ENCODE measurements around the gene PHF12.

The PHF12 gene

GRCh38 chr17:28975031-28975430 is 23.7 kb upstream of the PHF12 start:
- Histone ChIP-seq H3K4me2 (ENCODE audit: insufficient read depth, low read length) (no peak overlapping the region), H3K27ac (ENCODE audit: low read length) (no peak overlapping the region), H3K36me3 (ENCODE audit: insufficient read depth, low read length) (no peaks in the 10 kb centered on the region), H2AFZ (ENCODE audit: low read depth, low read length) (no peak overlapping the region), H4K20me1 (ENCODE audit: insufficient read depth, low read length) (no peaks in the 10 kb centered on the region), H3K9ac (ENCODE audit: low read depth, low read length) (no peak overlapping the region), H3K4me3 (ENCODE audit: low read depth in 1 of 2, low read length in 2 of 2) (no peak overlapping the region), H3K27me3 (ENCODE audit: insufficient read depth, low read length, poor library complexity) (peaks cover 11% of the 10 kb centered on the region), H3K4me1 (ENCODE audit: insufficient read depth, low read length) (no peaks in the 10 kb centered on the region), H3K79me2 (ENCODE audit: insufficient read depth, low read length) (no peaks in the 10 kb centered on the region), H3K9me3 (ENCODE audit: insufficient read depth, low read length, severe bottlenecking) (no peaks in the 10 kb centered on the region)
- no peak for ATAC-seq (ENCODE audit: insufficient read depth, low read depth)
- no peak for DNase-seq
- TF ChIP-seq EZH2 (IDR thresholded peaks at IDR 0.05; ENCODE audit: borderline replicate concordance, low read depth, low read length, severe bottlenecking) (no peak), CTCF (IDR thresholded peaks at IDR 0.05; ENCODE audit: borderline replicate concordance, extremely low read depth, low read length, poor library complexity, severe bottlenecking) (no peak)

DNA sequence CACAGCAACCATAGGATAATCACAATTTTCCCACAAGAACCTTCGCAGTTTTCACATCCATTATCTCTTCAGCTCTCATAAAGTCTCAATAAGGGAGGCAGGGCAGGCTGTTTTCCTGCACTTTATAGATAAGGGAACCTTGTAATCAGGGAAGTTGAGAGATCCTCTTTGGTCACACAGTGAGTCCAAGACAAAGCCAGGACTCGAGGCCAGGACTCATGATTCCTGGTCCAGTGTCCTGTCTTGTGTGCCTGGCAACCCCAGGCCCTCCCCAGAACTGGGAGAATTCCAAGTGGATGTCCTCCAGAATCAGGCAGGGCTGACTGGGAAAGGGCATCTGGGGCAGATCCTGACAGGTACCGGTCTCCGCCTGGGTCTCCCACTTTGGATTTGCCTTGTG is 23.1 kb upstream of the PHF12 start:
- Histone ChIP-seq H4K20me1 (ENCODE audit: insufficient read depth, low read length) (no peaks in the 10 kb centered on the region), H3K9me3 (ENCODE audit: insufficient read depth, low read length, severe bottlenecking) (no peaks in the 10 kb centered on the region), H3K36me3 (ENCODE audit: insufficient read depth, low read length) (no peaks in the 10 kb centered on the region), H3K27me3 (ENCODE audit: insufficient read depth, low read length, poor library complexity) (peaks cover 11% of the 10 kb centered on the region), H3K27ac (ENCODE audit: low read length) (no peak overlapping the region), H3K4me2 (ENCODE audit: insufficient read depth, low read length) (no peak overlapping the region), H2AFZ (ENCODE audit: low read depth, low read length) (no peak overlapping the region), H3K79me2 (ENCODE audit: insufficient read depth, low read length) (no peaks in the 10 kb centered on the region), H3K9ac (ENCODE audit: low read depth, low read length) (no peak overlapping the region), H3K4me1 (ENCODE audit: insufficient read depth, low read length) (no peaks in the 10 kb centered on the region), H3K4me3 (ENCODE audit: low read depth in 1 of 2, low read length in 2 of 2) (no peak overlapping the region)
- no peak for DNase-seq
- ATAC-seq (ENCODE audit: insufficient read depth, low read depth): no peak
- no peak for TF ChIP-seq CTCF (IDR thresholded peaks at IDR 0.05; ENCODE audit: borderline replicate concordance, extremely low read depth, low read length, poor library complexity, severe bottlenecking)

GRCh38 chr17:28973425-28973824 is 22.1 kb upstream of the PHF12 start:
- peaks cover 11% of the 10 kb centered on the region for H3K27me3 ChIP-seq (ENCODE audit: insufficient read depth, low read length, poor library complexity)
- no peak for ATAC-seq (ENCODE audit: insufficient read depth, low read depth)
- no peak overlapping the region for H3K27ac ChIP-seq (ENCODE audit: low read length)

More at GRCh38 chr17:28973425-28973824, 22.1 kb upstream of the PHF12 start:
- no peak overlapping the region for H3K9ac ChIP-seq (ENCODE audit: low read depth, low read length)
- H3K9me3 ChIP-seq (ENCODE audit: insufficient read depth, low read length, severe bottlenecking): no peaks in the 10 kb centered on the region
- no peak overlapping the region for H3K4me2 ChIP-seq (ENCODE audit: insufficient read depth, low read length)
- no peaks in the 10 kb centered on the region for H3K4me1 ChIP-seq (ENCODE audit: insufficient read depth, low read length)
- no peaks in the 10 kb centered on the region for H4K20me1 ChIP-seq (ENCODE audit: insufficient read depth, low read length)
- H3K36me3 ChIP-seq (ENCODE audit: insufficient read depth, low read length): no peaks in the 10 kb centered on the region
- DNase-seq: no peak
- H3K79me2 ChIP-seq (ENCODE audit: insufficient read depth, low read length): no peaks in the 10 kb centered on the region
- no peak overlapping the region for H2AFZ ChIP-seq (ENCODE audit: low read depth, low read length)
- H3K4me3 ChIP-seq (ENCODE audit: low read depth in 1 of 2, low read length in 2 of 2): no peak overlapping the region
- TF ChIP-seq EZH2 (IDR thresholded peaks at IDR 0.05; ENCODE audit: borderline replicate concordance, low read depth, low read length, severe bottlenecking) (no peak), CTCF (IDR thresholded peaks at IDR 0.05; ENCODE audit: borderline replicate concordance, extremely low read depth, low read length, poor library complexity, severe bottlenecking) (no peak)

Measured in DND-41 (cell line).